COLO668 (cell line): ENCODE results near the gene SEC63.
"Not testable (repeated sequence)": the region's sequence is repeated elsewhere in the genome, so short reads cannot be mapped to it uniquely, and the experiment has no call there.

ENCODE experiments used
- DNase-seq: peaks from one replicate; lab custom pipeline; 2025; ENCODE audit not compliant: unreplicated experiment; lab: John Stamatoyannopoulos, UW

The SEC63 gene

GRCh38 chr6:107864226-107865127 is 93.5 kb downstream of the SEC63 start:
- no peak for DNase-seq

- no peak for DNase-seq
Measured at GRCh38 chr6:107862383-107862782, 95.6 kb downstream of the SEC63 start.

GRCh38 chr6:107860963-107861362 is 97.0 kb downstream of the SEC63 start:
- not testable (repeated sequence) for DNase-seq

GRCh38 chr6:107860144-107860543 is 97.9 kb downstream of the SEC63 start:
- not testable (repeated sequence) for DNase-seq

GRCh38 chr6:107853230-107853629 is 104.8 kb downstream of the SEC63 start:
- DNase-seq: no peak

GRCh38 chr6:107849325-107849724 is 108.7 kb downstream of the SEC63 start:
- no peak for DNase-seq

- DNase-seq: peak; percentile 73
Measured at GRCh38 chr6:107847844-107848802, 109.9 kb downstream of the SEC63 start.

GRCh38 chr6:107846262-107846795 is 111.7 kb downstream of the SEC63 start:
- DNase-seq: no peak

GRCh38 chr6:107845777-107846176 is 112.2 kb downstream of the SEC63 start:
- no peak for DNase-seq

- DNase-seq: no peak
Measured at GRCh38 chr6:107843400-107843799, 114.6 kb downstream of the SEC63 start.

GRCh38 chr6:107841275-107841670 is 116.7 kb downstream of the SEC63 start:
- no peak for DNase-seq

GRCh38 chr6:107840636-107841274 is 117.3 kb downstream of the SEC63 start:
- no peak for DNase-seq

GRCh38 chr6:107833136-107833535 is 124.9 kb downstream of the SEC63 start:
- DNase-seq: no peak

GRCh38 chr6:107832151-107833056 is 125.6 kb downstream of the SEC63 start:
- no peak for DNase-seq

GRCh38 chr6:107830060-107830459 is 127.9 kb downstream of the SEC63 start:
- no peak for DNase-seq

GRCh38 chr6:107827541-107827940 is 130.5 kb downstream of the SEC63 start:
- no peak for DNase-seq

GRCh38 chr6:107823047-107823557 is 134.9 kb downstream of the SEC63 start:
- no peak for DNase-seq

- DNase-seq: no peak
Measured at GRCh38 chr6:107822176-107823046, 135.6 kb downstream of the SEC63 start.

GRCh38 chr6:107821591-107821990 is 136.4 kb downstream of the SEC63 start:
- no peak for DNase-seq
